Measurements from ENCODE around the gene PABPN1L. TPM values are rescaled to one million over a fixed set of nuclear protein-coding genes. Genes with fewer than 3 reads are reported as not detected.

Gene PABPN1L
- total RNA-seq, 1 experiment from 2014 or later: not detected

GRCh38 chr16:88826070-88826840, 40.2 kb downstream of the PABPN1L start:
- Histone ChIP-seq H3K18ac (ENCODE audit: insufficient read length, low read depth, low read length) (no peak overlapping the region), H3K9me3 (ENCODE audit: control insufficient read depth, low read depth, low read length) (no peaks in the 10 kb centered on the region), H3K27me3 (ENCODE audit: insufficient read depth, low read length) (no peaks in the 10 kb centered on the region), H3K14ac (ENCODE audit: insufficient read depth, low read length) (no peak overlapping the region), H2AK5ac (ENCODE audit: insufficient read length, low read length) (no peak overlapping the region), H3K27ac (ENCODE audit: insufficient read length, low read depth, low read length) (no peak overlapping the region), H3K9ac (ENCODE audit: extremely low read depth, insufficient read length, low read length) (no peak overlapping the region), H3T11ph (ENCODE audit: low read length) (no peak overlapping the region), H3K23me2 (ENCODE audit: insufficient read length, low read depth, low read length, poor library complexity, severe bottlenecking) (no peaks in the 10 kb centered on the region), H3K56ac (ENCODE audit: insufficient read length, low read depth, low read length) (no peak overlapping the region), H2BK20ac (ENCODE audit: low read depth, low read length, poor library complexity, severe bottlenecking) (no peak overlapping the region), H2BK5ac (ENCODE audit: insufficient read length, low read length) (no peak overlapping the region), H3K4me2 (ENCODE audit: insufficient read depth, insufficient read length, low read length) (no peak overlapping the region), H3K4ac (ENCODE audit: low read depth, low read length) (no peak overlapping the region), H4K8ac (replicated peaks; ENCODE audit: insufficient read length, low read depth, low read length) (no peak overlapping the region), H2BK12ac (ENCODE audit: insufficient read length, low read depth, low read length) (no peak overlapping the region), H3K79me1 (ENCODE audit: insufficient read depth, low read depth, low read length, poor library complexity, severe bottlenecking) (no peaks in the 10 kb centered on the region), H2BK15ac (ENCODE audit: low read depth, low read length) (no peak overlapping the region), H2AFZ (ENCODE audit: low read length) (no peak overlapping the region), H4K5ac (ENCODE audit: insufficient read length, low read depth, low read length) (no peak overlapping the region), H4K91ac (ENCODE audit: insufficient read length, low read depth, low read length) (no peak overlapping the region), H3K79me2 (ENCODE audit: insufficient read depth, low read length) (no peaks in the 10 kb centered on the region), H3K4me1 (ENCODE audit: insufficient read depth, low read length) (no peaks in the 10 kb centered on the region), H2BK120ac (ENCODE audit: low read depth, low read length, poor library complexity, severe bottlenecking) (no peak overlapping the region), H3K23ac (ENCODE audit: insufficient read length, low read depth, low read length) (no peak overlapping the region), H4K20me1 (ENCODE audit: control insufficient read depth, insufficient read depth, insufficient read length) (no peaks in the 10 kb centered on the region)
- H3K4me3 Mint-ChIP-seq: no peak overlapping the region
- H3K27ac Mint-ChIP-seq: no peak overlapping the region
- no peak for DNase-seq
- WGBS (ENCODE audit: extremely low coverage, insufficient read length, low lambda C conversion rate): no CpG with 5 or more reads among the region's 26 CpGs
- TF ChIP-seq, protein P1, sequence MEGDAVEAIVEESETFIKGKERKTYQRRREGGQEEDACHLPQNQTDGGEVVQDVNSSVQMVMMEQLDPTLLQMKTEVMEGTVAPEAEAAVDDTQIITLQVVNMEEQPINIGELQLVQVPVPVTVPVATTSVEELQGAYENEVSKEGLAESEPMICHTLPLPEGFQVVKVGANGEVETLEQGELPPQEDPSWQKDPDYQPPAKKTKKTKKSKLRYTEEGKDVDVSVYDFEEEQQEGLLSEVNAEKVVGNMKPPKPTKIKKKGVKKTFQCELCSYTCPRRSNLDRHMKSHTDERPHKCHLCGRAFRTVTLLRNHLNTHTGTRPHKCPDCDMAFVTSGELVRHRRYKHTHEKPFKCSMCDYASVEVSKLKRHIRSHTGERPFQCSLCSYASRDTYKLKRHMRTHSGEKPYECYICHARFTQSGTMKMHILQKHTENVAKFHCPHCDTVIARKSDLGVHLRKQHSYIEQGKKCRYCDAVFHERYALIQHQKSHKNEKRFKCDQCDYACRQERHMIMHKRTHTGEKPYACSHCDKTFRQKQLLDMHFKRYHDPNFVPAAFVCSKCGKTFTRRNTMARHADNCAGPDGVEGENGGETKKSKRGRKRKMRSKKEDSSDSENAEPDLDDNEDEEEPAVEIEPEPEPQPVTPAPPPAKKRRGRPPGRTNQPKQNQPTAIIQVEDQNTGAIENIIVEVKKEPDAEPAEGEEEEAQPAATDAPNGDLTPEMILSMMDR (conservative IDR thresholded peaks at IDR 0.05): no peak
- peaks cover 1 to 8% (median 6%) of the 10 kb centered on the region in 3 experiments; a peak in 3 of 7 replicates for H3K36me3 Mint-ChIP-seq (ENCODE audit: insufficient read depth in 1 of 3, low read depth in 3 of 3)
- no peaks in the 10 kb centered on the region for H3K4me1 Mint-ChIP-seq
- no peaks in the 10 kb centered on the region for H3K9me3 Mint-ChIP-seq
- H3K27me3 Mint-ChIP-seq (ENCODE audit: low read depth): no peaks in the 10 kb centered on the region
